PC-3 (cell line): ENCODE measurements around the gene LIPN. TPM values are rescaled to one million over a fixed set of nuclear protein-coding genes. Genes with fewer than 3 reads are reported as not detected.

Experiments
- ATAC-seq: fragments of 200-7000 bp; cut with Tn5 transposase; 2 replicates; pipeline ENCODE4 v1.9.1; 2020; ENCODE audit warnings: mild to moderate bottlenecking, moderate library complexity
- BruUV-seq: library from RNA; stranded (reverse); fragments of 400-500 nt; replicated peaks from 2 replicates; lab custom pipeline; 2021; lab: Mats Ljungman, UMichigan
- CTCF ChIA-PET: fragments of 300-600 bp; sonication (Branson Sonifier 250); formaldehyde crosslinking; loops from one replicate; lab custom pipeline; 2022; ENCODE audit warnings: antibody characterized with exemption; lab: Charles Lee
- POLR2A ChIA-PET: fragments of 300-600 bp; sonication (Branson Sonifier 250); formaldehyde crosslinking; loops from one replicate; lab custom pipeline; 2022; ENCODE audit warnings: antibody characterized with exemption; ENCODE audit not compliant: unreplicated experiment; lab: Charles Lee
- DNase-seq: peaks from one replicate; pipeline ENCODE4 v3.0.0-alpha.2; 2015
- H2AFZ ChIP-seq: fragments of 300-600 bp; sonication (generic); 2 replicates; pipeline ENCODE4 v1.6.0; 2016; ENCODE audit warnings: antibody characterized with exemption, low read length
- H3F3A ChIP-seq: fragments of 300-600 bp; sonication (generic); one replicate; pipeline ENCODE4 v1.6.0; 2017; ENCODE audit warnings: antibody characterized with exemption, low read length, control low read depth, mild to moderate bottlenecking; ENCODE audit not compliant: unreplicated experiment
- H3K27ac ChIP-seq: fragments of 300-600 bp; sonication (generic); 2 replicates; pipeline ENCODE4 v1.5.1; 2016; ENCODE audit warnings: mild to moderate bottlenecking, low read length
- H3K27me3 ChIP-seq: fragments of 300-600 bp; sonication (generic); 2 replicates; pipeline ENCODE4 v1.6.1; 2016; ENCODE audit warnings: low read length, mixed read lengths
- H3K36me3 ChIP-seq: fragments of 300-600 bp; sonication (generic); 2 replicates; pipeline ENCODE4 v1.6.1; 2016; ENCODE audit warnings: low read depth, mixed run types, low read length, mixed read lengths
- H3K4me1 ChIP-seq: fragments of 300-600 bp; sonication (generic); 2 replicates; pipeline ENCODE4 v1.5.1; 2016; ENCODE audit warnings: low read length; ENCODE audit not compliant: insufficient read depth
- H3K4me2 ChIP-seq: fragments of 300-600 bp; sonication (generic); 2 replicates; pipeline ENCODE4 v1.6.0; 2016; ENCODE audit warnings: low read length
- H3K4me3 ChIP-seq: fragments of 300-600 bp; sonication (generic); 2 replicates; pipeline ENCODE4 v1.5.1; 2016; ENCODE audit warnings: mild to moderate bottlenecking, low read length, mixed read lengths
- H3K79me2 ChIP-seq: fragments of 300-600 bp; sonication (generic); 2 replicates; pipeline ENCODE4 v1.6.1; 2017; ENCODE audit warnings: low read length, mixed read lengths
- H3K9ac ChIP-seq: fragments of 300-600 bp; sonication (generic); 2 replicates; pipeline ENCODE4 v1.6.0; 2016; ENCODE audit warnings: mild to moderate bottlenecking, low read length
- H3K9me2 ChIP-seq: fragments of 300-600 bp; sonication (generic); replicated peaks from 2 replicates; pipeline ENCODE4 v1.6.1; 2016; ENCODE audit warnings: mixed run types, low read length, mixed read lengths
- H3K9me3 ChIP-seq: fragments of 300-600 bp; sonication (generic); 2 replicates; pipeline ENCODE4 v1.6.1; 2016; ENCODE audit warnings: low read length, mixed read lengths
- H4K20me1 ChIP-seq: fragments of 300-600 bp; sonication (generic); 2 replicates; pipeline ENCODE4 v1.6.1; 2016; ENCODE audit warnings: low read length, mixed read lengths
- CTCF ChIP-seq: fragments of 300-600 bp; sonication (generic); conservative IDR thresholded peaks from 2 replicates; pipeline ENCODE4 v1.5.1; 2017; ENCODE audit warnings: antibody characterized with exemption, low read depth, mild to moderate bottlenecking, low read length
- EZH2 ChIP-seq: fragments of 300-600 bp; sonication (generic); IDR thresholded peaks from one replicate; pipeline ENCODE4 v1.6.1; 2017; ENCODE audit warnings: antibody characterized with exemption, mild to moderate bottlenecking, low read length; ENCODE audit not compliant: unreplicated experiment
- EZH2phosphoT487 ChIP-seq: fragments of 300-600 bp; sonication (generic); IDR thresholded peaks from 2 replicates; pipeline ENCODE4 v1.6.1; 2018; ENCODE audit warnings: mild to moderate bottlenecking, antibody characterized with exemption, low read length, borderline replicate concordance
- intact Hi-C: fragments of 100-400 bp; cut with micrococcal nuclease; formaldehyde crosslinking; loops from 2 replicates; pipeline ENCODE4 v1.9.0; 2023
- total RNA-seq: library from RNA; depleted of rRNA; stranded (reverse); fragments of >200 nt; gene quantifications from 2 replicates; pipeline ENCODE4 v1.2.3, GENCODE V29; 2014

LIPN gene
- total RNA-seq, 1 experiment from 2014 or later: not detected

DNA sequence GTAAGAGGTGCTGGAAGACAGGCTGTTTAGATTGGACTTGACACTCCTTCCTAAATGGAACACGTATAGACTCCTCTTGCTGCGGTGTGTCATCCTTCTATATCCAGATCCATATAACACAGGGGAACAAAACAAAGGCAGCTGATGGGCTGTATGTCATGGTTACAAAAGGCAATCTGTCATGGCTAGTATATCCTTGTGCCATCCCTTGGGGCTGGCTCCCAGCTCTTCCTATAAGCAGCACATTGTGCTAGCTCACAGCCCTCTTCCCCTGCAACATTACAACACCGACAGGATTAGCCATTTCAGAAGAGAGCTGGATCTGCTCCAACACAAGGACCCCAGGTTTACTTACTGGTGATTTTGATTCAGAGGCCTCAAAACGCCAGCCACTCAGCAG, 38.4 kb upstream of the LIPN start:
- Histone ChIP-seq H3K27me3 (no peaks in the 10 kb centered on the region), H3K79me2 (no peaks in the 10 kb centered on the region), H3K36me3 (no peaks in the 10 kb centered on the region), H3K9me2 (no peaks in the 10 kb centered on the region), H3K27ac (no peak overlapping the region), H3K4me1 (no peaks in the 10 kb centered on the region), H3K4me2 (no peak overlapping the region), H3K9ac (no peak overlapping the region), H3F3A (no peaks in the 10 kb centered on the region), H3K9me3 (no peaks in the 10 kb centered on the region), H3K4me3 (no peak overlapping the region), H2AFZ (no peak overlapping the region), H4K20me1 (no peaks in the 10 kb centered on the region)
- ChIA-PET POLR2A (no interaction called here), CTCF (no interaction called here)
- no peak for ATAC-seq
- intact Hi-C loops: no loop called here
- BruUV-seq: no TSS peak
- TF ChIP-seq CTCF (no peak), EZH2 (no peak), EZH2phosphoT487 (no peak)
- DNase-seq: no peak

- Histone ChIP-seq H3K4me2 (no peak overlapping the region), H4K20me1 (no peaks in the 10 kb centered on the region), H3K9me2 (no peaks in the 10 kb centered on the region), H2AFZ (no peak overlapping the region), H3K9me3 (no peaks in the 10 kb centered on the region), H3K4me1 (no peaks in the 10 kb centered on the region), H3K79me2 (no peaks in the 10 kb centered on the region), H3F3A (no peaks in the 10 kb centered on the region), H3K36me3 (no peaks in the 10 kb centered on the region; the same call in 1 of the 2 replicates), H3K27ac (no peak overlapping the region), H3K9ac (no peak overlapping the region), H3K27me3 (no peaks in the 10 kb centered on the region), H3K4me3 (no peak overlapping the region)
- no TSS peak for BruUV-seq
- ChIA-PET POLR2A (no interaction called here), CTCF (no interaction called here)
- intact Hi-C loops: no loop called here
- ATAC-seq: no peak
- no peak for TF ChIP-seq EZH2
- TF ChIP-seq EZH2phosphoT487: no peak
- no peak for TF ChIP-seq CTCF
- no peak for DNase-seq
Measured at GRCh38 chr10:88725798-88726197, 34.0 kb upstream of the LIPN start.

GRCh38 chr10:88728107-88728763, 31.6 kb upstream of the LIPN start:
- Histone ChIP-seq H3F3A (no peaks in the 10 kb centered on the region), H3K9me3 (no peaks in the 10 kb centered on the region), H2AFZ (no peak overlapping the region), H3K9me2 (no peaks in the 10 kb centered on the region), H3K9ac (no peak overlapping the region), H3K79me2 (no peaks in the 10 kb centered on the region), H3K27me3 (no peaks in the 10 kb centered on the region), H3K4me2 (no peak overlapping the region), H3K36me3 (no peaks in the 10 kb centered on the region; the same call in 1 of the 2 replicates), H3K4me3 (no peak overlapping the region), H3K4me1 (no peaks in the 10 kb centered on the region), H4K20me1 (no peaks in the 10 kb centered on the region), H3K27ac (no peak overlapping the region)
- no peak for TF ChIP-seq EZH2
- TF ChIP-seq CTCF: no peak
- TF ChIP-seq EZH2phosphoT487: no peak
- ATAC-seq (no peak), DNase-seq (no peak)
- intact Hi-C loops: no loop called here
- no TSS peak for BruUV-seq
- CTCF ChIA-PET: no interaction called here
- POLR2A ChIA-PET: no interaction called here
